Activated CD4-positive, alpha-beta T cell treated with anti-CD3 and anti-CD28 coated beads, Interleukin-2, amount 50 U/mL, for 1 hour (primary cell): ENCODE measurements around the gene ZNF446.
"Not testable (repeated sequence)": the region's sequence is repeated elsewhere in the genome, so short reads cannot be mapped to it uniquely, and the experiment has no call there.

Experiments used
- DNase-seq: peaks from one replicate; pipeline ENCODE4 v3.0.0-alpha.2; 2020

The ZNF446 gene

GRCh38 chr19:58475714-58476497 is at the start of gene ZNF446:
Gene ZNF446, plus strand, starts transcription at chr19:58476352. Its CDS starts 867 bp downstream, at chr19:58477219.
- DNase-seq: peak; percentile 94

- DNase-seq: no peak
These were observed 47.5 kb upstream of the ZNF446 start for GRCh38 chr19:58428617-58429016.

GRCh38 chr19:58429745-58430144 is 46.4 kb upstream of the ZNF446 start:
- DNase-seq: no peak

- DNase-seq: no peak
These were observed 41.9 kb upstream of the ZNF446 start for GRCh38 chr19:58434217-58434616.

- DNase-seq: peak; percentile 91
These were observed 36.3 kb upstream of the ZNF446 start, which contains the start of gene ZNF132 for GRCh38 chr19:58439576-58440554. Gene ZNF132, minus strand, starts transcription at chr19:58440153. Its CDS starts 332 bp downstream, at chr19:58439821.

GRCh38 chr19:58440556-58440955 is 35.6 kb upstream of the ZNF446 start:
- no peak for DNase-seq

GRCh38 chr19:58442986-58443385 is 33.2 kb upstream of the ZNF446 start:
- DNase-seq: not testable (repeated sequence)

GRCh38 chr19:58448860-58449259 is 27.3 kb upstream of the ZNF446 start:
- not testable (repeated sequence) for DNase-seq

- DNase-seq: not testable (repeated sequence)
These were observed 26.2 kb upstream of the ZNF446 start for GRCh38 chr19:58449980-58450379.

GRCh38 chr19:58450856-58451357 is 25.2 kb upstream of the ZNF446 start:
- no peak for DNase-seq

- peak; percentile 96 for DNase-seq
These were observed 24.6 kb upstream of the ZNF446 start, which contains the start of gene ZNF324B for GRCh38 chr19:58451358-58452101. Gene ZNF324B, plus strand, starts transcription at chr19:58451622. Its CDS starts 2,080 bp downstream, at chr19:58453702.

- no peak for DNase-seq
These were observed 22.4 kb upstream of the ZNF446 start for GRCh38 chr19:58453743-58454142.

- DNase-seq: no peak
These were observed 20.8 kb upstream of the ZNF446 start for GRCh38 chr19:58455306-58455705.

- DNase-seq: no peak
These were observed 20.0 kb upstream of the ZNF446 start for GRCh38 chr19:58456111-58456510.

GRCh38 chr19:58460039-58460438 is 16.1 kb upstream of the ZNF446 start:
- no peak for DNase-seq

- no peak for DNase-seq
These were observed 9.9 kb upstream of the ZNF446 start for GRCh38 chr19:58466089-58466759.

- peak; percentile 97 for DNase-seq
These were observed 9.2 kb upstream of the ZNF446 start, which contains the start of gene ZNF324 for GRCh38 chr19:58466760-58467589. Gene ZNF324, plus strand, starts transcription at chr19:58467080. Its CDS starts 2,106 bp downstream, at chr19:58469186.

- no peak for DNase-seq
These were observed 7.8 kb upstream of the ZNF446 start for GRCh38 chr19:58468216-58468839.

- no peak for DNase-seq
These were observed 6.7 kb upstream of the ZNF446 start for GRCh38 chr19:58469241-58470013.
